ES-I3 (cell line): ENCODE measurements around the gene CACNA1G.
A peak's percentile ranks its signal among the peaks of the same experiment; 100 is the strongest.

Experiments used
- H3K36me3 ChIP-seq: 2 replicates; pipeline ENCODE4 v1.6.1; 2013; ENCODE audit warnings: mild to moderate bottlenecking, low read length, control low read depth, moderate library complexity; ENCODE audit not compliant: insufficient read depth
- H3K4me1 ChIP-seq: 2 replicates; pipeline ENCODE4 v1.6.1; 2013; ENCODE audit warnings: mild to moderate bottlenecking, control low read depth, low read length; ENCODE audit not compliant: insufficient read depth
- H3K9ac ChIP-seq: 2 replicates; pipeline ENCODE4 v1.6.1; 2013; ENCODE audit warnings: low read depth, mild to moderate bottlenecking, low read length, moderate library complexity
- H3K9me3 ChIP-seq: 2 replicates; pipeline ENCODE4 v1.6.1; 2013; ENCODE audit warnings: mild to moderate bottlenecking, low read length, moderate library complexity; ENCODE audit not compliant: control insufficient read depth, insufficient read depth

Gene CACNA1G

GRCh38 chr17:50561746-50562141 lies 1.2 kb downstream of the CACNA1G start:
- Histone ChIP-seq H3K9ac (peak overlapping the region; percentile 21; the same call in 1 of the 2 replicates), H3K9me3 (no peaks in the 10 kb centered on the region), H3K4me1 (peaks cover 26% of the 10 kb centered on the region; the same call in 1 of the 2 replicates), H3K36me3 (no peaks in the 10 kb centered on the region)

DNA sequence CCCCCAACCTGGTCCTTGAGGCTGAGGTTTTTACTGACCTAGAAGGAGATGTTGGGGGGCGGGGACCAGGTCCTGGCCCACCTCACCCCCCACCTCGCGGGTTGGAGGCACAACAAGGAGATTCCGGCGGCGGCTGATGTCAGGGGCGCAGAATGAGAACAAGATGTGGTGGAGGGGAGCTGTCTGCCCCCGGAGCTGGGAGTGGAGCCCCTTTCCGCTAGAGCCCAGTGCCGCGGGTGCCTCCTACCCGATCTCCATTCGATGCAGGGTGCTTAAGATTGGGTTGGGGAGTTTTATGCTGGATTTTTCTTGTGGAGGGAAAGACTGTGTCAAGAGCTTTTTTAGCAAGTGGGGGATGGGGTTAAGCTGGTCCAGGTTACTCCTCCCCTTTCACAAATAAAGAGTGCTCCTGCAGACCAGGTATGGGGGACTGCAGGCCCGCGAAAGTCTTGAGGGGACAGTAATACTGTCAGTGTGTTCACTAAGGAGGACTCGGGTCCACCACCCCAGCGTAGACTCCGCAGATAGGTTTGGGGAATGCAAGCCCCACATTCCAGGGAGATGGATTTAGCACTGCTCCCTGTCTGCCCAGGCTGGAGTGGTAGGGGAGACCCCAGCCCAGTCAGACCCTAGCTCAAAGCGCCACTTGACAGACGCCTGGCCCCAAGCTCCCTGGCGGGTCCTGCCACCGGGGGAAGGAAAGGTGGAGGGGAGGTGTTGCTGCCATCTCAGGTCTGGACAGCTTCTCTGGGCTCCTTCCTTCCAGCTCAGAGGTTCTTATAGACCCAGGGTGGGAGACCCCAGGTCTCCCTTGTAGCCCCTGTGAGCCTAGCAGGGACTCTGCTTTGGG lies 2.0 kb downstream of the CACNA1G start:
- Histone ChIP-seq H3K36me3 (no peaks in the 10 kb centered on the region), H3K4me1 (peaks cover 26% of the 10 kb centered on the region; the same call in 1 of the 2 replicates), H3K9me3 (no peaks in the 10 kb centered on the region), H3K9ac (peak overlapping the region; percentile 39; the same call in 1 of the 2 replicates)

DNA sequence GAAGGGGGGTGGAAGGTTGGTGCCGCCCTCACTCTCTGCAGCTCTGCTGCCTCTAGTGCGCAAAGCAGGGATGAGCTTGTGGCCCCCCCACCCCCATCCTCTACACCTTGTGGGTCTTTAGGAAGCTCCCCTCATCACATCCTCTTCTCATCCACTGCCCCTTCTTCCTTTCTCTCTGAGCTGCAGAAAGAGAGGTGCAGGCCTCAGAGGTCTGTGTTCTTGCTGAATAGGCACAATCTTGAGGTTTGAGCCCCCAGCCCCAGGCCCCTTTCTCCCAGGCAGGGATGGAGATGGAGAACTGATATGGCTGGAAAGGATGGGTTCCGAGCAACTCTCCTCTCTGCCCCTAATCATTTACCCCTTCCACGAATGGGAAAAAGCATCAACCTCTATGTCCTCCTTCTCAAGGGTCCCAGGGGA lies 2.6 kb downstream of the CACNA1G start:
- no peak overlapping the region for H3K9ac ChIP-seq
- H3K9me3 ChIP-seq, result no peaks in the 10 kb centered on the region
- peaks cover 23% of the 10 kb centered on the region; the same call in 1 of the 2 replicates for H3K4me1 ChIP-seq
- no peaks in the 10 kb centered on the region for H3K36me3 ChIP-seq

- no peaks in the 10 kb centered on the region for H3K9me3 ChIP-seq
- peaks cover 21% of the 10 kb centered on the region; the same call in 1 of the 2 replicates for H3K4me1 ChIP-seq
- H3K36me3 ChIP-seq, result no peaks in the 10 kb centered on the region
- peak overlapping the region; percentile 38; the same call in 1 of the 2 replicates for H3K9ac ChIP-seq
These were observed 4.4 kb downstream of the CACNA1G start for GRCh38 chr17:50564916-50565315.

DNA sequence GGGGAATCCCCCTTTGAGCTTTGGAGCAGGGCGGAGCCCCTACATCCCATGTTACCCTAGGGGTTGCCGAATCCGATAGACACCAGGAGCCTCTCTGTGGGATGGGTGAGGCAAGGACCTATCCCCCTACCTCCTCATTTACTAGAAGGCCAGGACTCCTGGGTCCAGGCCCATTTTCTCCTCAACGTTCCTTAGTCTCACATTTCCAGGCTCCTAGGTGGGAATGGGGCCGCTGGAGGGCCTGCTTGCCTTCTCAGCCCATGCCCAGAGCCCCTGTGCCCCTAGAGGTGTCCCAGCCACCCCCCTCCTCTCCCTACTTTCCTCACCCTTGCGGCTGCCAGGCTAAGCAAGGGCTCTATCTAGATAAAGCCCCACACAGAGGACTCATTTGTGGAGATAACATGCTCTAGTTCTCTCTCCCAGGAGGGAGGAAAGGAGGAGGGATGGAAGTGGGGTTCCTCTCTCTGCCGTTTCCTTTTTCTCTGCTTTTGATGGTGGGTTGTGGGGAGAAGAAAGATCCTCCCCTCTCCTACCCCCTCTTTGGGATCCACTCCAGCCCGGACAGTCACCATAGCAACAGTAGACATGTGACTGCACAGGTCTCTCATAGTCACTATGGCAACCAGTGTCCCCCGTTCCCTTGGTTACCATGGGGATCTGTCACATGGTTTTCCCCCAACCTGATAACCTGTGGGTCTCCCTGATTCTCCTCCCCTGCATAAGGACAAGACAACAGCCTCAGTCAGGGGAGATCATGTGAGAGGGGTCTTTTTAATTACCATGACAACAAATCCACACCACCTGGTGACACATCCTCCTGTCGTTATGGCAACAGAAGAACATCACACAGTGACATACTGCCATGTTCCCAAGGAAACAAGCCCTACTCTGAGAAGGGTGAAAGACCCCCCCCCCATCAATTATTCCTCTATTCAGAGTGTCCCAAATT lies 5.2 kb downstream of the CACNA1G start:
- no peaks in the 10 kb centered on the region for H3K36me3 ChIP-seq
- H3K9me3 ChIP-seq, result no peaks in the 10 kb centered on the region
- no peak overlapping the region for H3K9ac ChIP-seq
- peaks cover 26% of the 10 kb centered on the region; the same call in 1 of the 2 replicates for H3K4me1 ChIP-seq

DNA sequence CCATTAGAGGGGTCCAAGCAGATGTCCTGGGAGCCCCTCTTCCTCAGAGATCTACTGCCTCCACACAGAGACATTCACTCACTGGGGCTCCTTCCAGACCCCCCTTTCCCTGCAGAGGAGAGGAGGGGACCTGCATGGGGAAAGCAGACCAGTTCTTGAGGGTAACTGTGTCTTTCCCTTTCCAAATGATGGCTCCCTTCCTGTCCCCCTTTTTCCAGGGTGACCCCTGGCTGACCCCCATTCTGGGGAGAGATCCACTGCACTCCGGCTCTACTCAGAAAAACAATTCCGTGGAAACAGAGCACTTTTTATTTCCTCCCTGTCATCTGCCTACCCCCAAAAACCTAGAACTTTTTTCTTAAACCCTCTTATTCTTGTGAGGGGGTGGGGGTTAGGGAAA lies 6.4 kb downstream of the CACNA1G start:
- Histone ChIP-seq H3K9ac (no peak overlapping the region), H3K4me1 (peaks cover 26% of the 10 kb centered on the region; the same call in 1 of the 2 replicates), H3K9me3 (no peaks in the 10 kb centered on the region), H3K36me3 (no peaks in the 10 kb centered on the region)

DNA sequence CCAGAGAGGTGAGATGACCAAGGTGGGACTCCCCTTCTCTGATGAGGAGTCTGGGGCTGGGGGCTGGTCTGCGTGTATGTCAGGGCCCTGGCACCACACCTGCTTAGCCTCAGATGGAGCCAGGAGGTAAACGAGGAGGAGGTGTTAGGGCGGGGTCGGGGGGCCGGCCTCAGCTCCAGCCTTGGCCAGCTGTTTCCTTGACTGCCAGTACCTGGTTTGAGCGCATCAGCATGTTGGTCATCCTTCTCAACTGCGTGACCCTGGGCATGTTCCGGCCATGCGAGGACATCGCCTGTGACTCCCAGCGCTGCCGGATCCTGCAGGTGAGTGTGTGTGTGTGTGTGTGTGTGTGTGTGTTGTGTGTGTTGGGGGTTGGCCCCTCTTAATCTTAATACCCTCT lies 8.1 kb downstream of the CACNA1G start:
- Histone ChIP-seq H3K36me3 (no peaks in the 10 kb centered on the region), H3K9ac (no peak overlapping the region), H3K4me1 (peaks cover 17% of the 10 kb centered on the region; the same call in 1 of the 2 replicates), H3K9me3 (no peaks in the 10 kb centered on the region)

DNA sequence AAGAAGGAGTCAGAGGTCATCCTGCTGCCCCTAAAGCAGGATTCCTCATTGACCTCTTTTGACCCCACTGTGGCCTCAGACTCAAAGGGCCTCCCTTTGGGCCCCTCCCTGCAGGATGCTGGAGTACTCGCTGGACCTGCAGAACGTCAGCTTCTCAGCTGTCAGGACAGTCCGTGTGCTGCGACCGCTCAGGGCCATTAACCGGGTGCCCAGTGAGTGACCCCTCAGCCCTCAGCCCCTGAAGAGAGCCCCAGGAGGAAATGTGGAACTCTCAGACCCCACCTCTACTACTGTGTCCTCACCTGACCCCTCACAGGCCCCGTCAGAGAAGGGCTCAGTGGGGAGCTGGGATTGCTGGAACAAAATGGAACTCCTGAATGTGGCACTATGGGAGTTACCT lies 9.1 kb downstream of the CACNA1G start:
- H3K9ac ChIP-seq, result no peak overlapping the region
- no peaks in the 10 kb centered on the region for H3K36me3 ChIP-seq
- H3K9me3 ChIP-seq, result no peaks in the 10 kb centered on the region
- H3K4me1 ChIP-seq, result peaks cover 13% of the 10 kb centered on the region; the same call in 1 of the 2 replicates

- Histone ChIP-seq H3K9ac (no peak overlapping the region), H3K9me3 (no peaks in the 10 kb centered on the region), H3K4me1 (peaks cover 13% of the 10 kb centered on the region), H3K36me3 (no peaks in the 10 kb centered on the region)
These were observed 9.5 kb downstream of the CACNA1G start for GRCh38 chr17:50570032-50570431.

DNA sequence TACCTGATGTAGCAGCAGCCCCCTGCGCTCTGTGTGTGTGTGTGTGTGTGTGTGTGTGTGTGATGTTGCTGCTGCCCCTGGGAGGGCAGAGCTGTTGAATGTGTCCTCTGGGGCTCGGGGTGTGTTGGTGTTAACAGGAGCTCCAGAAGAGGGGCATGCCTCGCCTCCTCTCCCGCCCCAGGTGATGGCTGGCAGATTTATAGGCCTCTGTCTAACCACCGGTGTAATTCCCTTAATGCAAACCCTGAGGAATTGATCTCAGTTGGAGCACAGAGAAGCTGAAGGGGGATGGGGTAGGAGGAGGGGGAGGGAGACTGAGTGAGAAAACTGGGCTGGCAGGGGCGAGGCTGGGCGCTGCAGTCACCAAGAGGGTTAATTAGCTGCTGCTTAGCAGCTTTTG lies 10.0 kb downstream of the CACNA1G start:
- Histone ChIP-seq H3K4me1 (peaks cover 15% of the 10 kb centered on the region), H3K36me3 (no peaks in the 10 kb centered on the region), H3K9ac (no peak overlapping the region), H3K9me3 (no peaks in the 10 kb centered on the region)

GRCh38 chr17:50571681-50572080 lies 11.2 kb downstream of the CACNA1G start:
- Histone ChIP-seq H3K36me3 (no peaks in the 10 kb centered on the region), H3K9ac (no peak overlapping the region), H3K4me1 (peaks cover 12% of the 10 kb centered on the region), H3K9me3 (no peaks in the 10 kb centered on the region)

DNA sequence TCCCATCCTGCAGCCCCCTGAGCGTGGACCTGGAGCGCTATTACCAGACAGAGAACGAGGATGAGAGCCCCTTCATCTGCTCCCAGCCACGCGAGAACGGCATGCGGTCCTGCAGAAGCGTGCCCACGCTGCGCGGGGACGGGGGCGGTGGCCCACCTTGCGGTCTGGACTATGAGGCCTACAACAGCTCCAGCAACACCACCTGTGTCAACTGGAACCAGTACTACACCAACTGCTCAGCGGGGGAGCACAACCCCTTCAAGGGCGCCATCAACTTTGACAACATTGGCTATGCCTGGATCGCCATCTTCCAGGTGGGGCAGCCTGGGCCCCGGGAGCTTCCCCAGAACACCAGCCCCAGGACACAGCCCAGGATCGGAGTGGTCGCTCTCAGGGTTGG lies 12.0 kb downstream of the CACNA1G start:
- Histone ChIP-seq H3K4me1 (peaks cover 12% of the 10 kb centered on the region), H3K9me3 (no peaks in the 10 kb centered on the region), H3K9ac (no peak overlapping the region), H3K36me3 (no peaks in the 10 kb centered on the region)

DNA sequence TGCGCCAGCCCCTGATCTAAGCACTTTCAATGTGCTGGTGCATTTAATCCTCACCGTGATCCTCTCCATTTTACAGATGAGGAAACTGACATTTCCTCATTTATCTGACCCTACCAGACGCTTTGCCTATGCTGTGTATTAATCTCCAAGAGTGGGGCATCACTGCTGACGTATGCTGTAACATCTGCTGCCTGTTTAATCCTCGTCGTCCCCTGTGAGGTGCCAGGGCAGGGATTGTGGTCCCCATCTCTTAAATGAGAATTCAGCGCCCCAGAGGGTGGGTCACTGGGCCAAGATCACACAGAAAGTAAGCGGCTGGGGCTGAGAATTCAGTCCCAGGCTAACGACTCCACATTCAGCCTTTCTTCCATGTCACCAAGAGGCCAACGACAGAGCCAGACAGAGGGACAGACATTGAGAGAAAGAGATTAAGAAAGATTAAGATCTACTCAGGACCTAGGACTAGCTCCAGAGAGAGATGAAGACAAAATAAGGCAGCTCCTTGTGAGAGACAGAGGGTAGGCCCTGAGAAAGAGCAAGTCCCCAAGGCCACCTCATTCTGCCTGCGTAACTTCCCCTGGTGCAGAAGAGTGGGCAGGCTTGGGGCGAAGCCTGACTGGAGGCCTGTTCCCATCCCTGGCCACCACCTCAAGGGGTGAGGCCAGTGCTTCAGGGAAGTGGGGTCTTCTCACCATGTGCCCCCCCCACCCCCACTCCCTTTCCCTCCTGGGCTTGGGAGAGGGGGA lies 13.5 kb downstream of the CACNA1G start:
- no peaks in the 10 kb centered on the region for H3K36me3 ChIP-seq
- H3K4me1 ChIP-seq, result peaks cover 12% of the 10 kb centered on the region
- H3K9me3 ChIP-seq, result no peaks in the 10 kb centered on the region
- no peak overlapping the region for H3K9ac ChIP-seq
